HFF-Myc (cell line): Measurements from ENCODE around the gene CTSL.
A peak's percentile ranks its signal among the peaks of the same experiment; 100 is the strongest.

ENCODE experiments used
- DNase-seq: peaks from one replicate; pipeline ENCODE4 v3.0.0-alpha.2; 2011; ENCODE audit warnings: low read depth; ENCODE audit errors: extremely low read depth
- H3K4me3 ChIP-seq: replicated peaks from 2 replicates; pipeline ENCODE4 v1.5.1; 2011; ENCODE audit warnings: low read depth, mild to moderate bottlenecking, control low read depth, low read length
- TF ChIP-seq, protein P1 (sequence below): IDR thresholded peaks from 2 replicates; pipeline ENCODE4 v1.5.1; 2012; ENCODE audit warnings: mild to moderate bottlenecking, low read depth, low read length, control low read depth; ENCODE audit errors: missing control alignments

Gene CTSL

DNA sequence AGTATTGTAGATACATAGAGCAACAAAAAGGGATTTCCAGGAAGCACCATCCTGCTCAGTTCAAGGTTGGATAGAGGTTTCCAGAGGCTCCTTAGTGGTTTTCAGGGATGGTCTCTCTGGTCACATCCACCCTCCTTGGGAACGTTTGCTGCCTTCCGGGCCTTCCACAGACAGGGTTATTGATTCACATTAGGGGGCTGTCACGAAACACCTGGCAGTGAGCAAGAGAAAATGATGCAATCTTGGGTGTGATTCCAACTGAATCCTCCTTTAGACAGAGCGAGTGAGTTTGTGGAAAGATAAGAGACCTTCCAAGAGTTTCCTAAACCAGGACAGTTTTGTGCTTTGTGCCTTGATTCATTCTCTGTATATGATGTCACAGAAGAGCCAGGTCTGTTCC lies 43.8 kb upstream of the CTSL start:
- H3K4me3 ChIP-seq, result no peak overlapping the region
- no peak for DNase-seq
- TF ChIP-seq, protein P1, sequence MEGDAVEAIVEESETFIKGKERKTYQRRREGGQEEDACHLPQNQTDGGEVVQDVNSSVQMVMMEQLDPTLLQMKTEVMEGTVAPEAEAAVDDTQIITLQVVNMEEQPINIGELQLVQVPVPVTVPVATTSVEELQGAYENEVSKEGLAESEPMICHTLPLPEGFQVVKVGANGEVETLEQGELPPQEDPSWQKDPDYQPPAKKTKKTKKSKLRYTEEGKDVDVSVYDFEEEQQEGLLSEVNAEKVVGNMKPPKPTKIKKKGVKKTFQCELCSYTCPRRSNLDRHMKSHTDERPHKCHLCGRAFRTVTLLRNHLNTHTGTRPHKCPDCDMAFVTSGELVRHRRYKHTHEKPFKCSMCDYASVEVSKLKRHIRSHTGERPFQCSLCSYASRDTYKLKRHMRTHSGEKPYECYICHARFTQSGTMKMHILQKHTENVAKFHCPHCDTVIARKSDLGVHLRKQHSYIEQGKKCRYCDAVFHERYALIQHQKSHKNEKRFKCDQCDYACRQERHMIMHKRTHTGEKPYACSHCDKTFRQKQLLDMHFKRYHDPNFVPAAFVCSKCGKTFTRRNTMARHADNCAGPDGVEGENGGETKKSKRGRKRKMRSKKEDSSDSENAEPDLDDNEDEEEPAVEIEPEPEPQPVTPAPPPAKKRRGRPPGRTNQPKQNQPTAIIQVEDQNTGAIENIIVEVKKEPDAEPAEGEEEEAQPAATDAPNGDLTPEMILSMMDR, result no peak

DNA sequence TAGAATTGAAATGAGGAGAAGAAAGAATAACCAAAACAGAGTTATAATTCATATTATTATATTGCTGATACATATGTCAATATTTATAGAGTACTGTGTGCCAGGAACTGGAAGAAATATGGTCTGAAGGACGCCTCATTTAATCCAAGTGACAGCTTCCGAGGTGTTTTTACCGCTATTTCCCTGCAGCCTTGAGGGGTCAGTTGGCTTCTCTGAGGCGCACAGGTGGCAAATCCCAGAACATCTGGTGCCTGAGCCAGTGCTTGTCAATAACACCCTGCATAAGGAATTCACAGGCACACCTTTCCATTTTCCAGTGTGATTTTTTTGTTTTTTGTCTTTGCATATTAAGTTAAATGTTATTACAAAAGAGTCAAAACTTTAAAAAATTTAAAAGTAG lies 43.3 kb upstream of the CTSL start:
- TF ChIP-seq, protein P1, result no peak
- DNase-seq, result no peak
- no peak overlapping the region for H3K4me3 ChIP-seq

DNA sequence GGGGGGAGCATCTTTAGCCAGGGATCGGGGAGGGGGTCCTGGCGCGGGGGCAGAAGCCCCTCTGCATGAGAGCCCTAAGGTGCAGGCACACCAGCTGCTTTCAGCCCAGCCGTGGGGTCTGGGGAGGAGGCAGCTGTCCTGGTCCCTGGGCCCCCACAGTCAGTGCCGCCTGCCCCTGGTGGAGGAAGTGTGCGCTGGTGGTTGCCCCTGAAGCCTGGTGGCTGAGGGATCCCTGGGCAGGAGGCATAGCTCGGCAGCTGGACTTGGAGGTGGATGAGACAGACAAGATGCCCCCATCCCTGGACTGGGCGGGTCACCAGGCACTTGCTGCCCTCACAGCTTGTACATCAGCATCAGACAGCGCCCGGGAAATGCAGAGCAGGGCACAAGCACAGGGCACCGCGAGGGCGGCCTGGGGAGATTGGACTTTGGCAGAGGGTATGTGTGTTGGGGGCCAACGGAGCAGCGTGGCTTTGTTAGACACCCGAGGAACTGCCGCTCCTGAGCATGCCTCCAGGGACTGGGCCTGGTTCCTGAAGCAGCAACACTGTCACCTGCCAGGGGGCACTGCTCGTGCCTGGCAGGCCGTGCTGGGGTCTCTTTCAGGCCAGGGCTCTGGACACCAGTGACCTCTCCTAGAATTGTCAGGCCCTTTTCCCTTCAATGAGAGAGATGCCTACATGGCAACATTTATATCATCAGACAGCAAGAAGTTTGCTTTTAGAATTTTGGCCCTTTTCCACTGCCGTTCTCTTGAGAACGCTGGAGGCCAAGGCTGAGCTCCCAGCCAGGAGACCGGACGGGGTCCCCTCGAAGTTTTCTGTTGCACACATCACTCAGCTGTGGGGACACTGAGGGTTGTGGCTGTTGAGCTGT lies 41.9 kb upstream of the CTSL start:
- DNase-seq, result no peak
- H3K4me3 ChIP-seq, result no peak overlapping the region
- TF ChIP-seq, protein P1, result no peak

DNA sequence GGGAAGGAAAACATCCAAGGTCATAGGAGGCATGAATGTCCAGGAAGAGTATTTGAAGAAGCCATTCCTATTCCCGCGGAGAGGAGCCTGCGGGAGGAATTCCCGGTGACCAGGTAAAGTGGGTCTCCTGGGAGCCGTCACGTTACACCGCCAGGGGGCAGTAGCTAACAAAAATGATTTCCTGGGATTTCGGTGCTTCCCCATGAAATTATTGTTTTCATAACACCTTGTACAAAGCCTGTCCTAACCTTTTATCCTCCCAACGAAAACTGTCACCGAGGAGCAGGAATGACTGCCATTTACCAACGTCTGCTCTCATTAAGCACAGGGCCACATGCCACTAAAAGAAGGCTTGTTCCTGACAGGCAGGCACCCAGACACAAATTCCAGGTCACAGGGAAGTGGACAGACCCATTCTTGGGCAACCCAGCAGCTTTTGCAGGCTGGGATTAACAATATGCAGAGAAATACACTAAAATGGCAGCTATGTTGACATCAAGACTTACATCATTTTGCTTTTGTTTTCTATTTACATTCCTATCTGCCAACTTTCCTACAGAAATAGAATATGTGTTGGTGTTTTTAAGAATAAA lies 41.2 kb upstream of the CTSL start:
- TF ChIP-seq, protein P1, result peak; percentile 78
- no peak for DNase-seq
- H3K4me3 ChIP-seq, result no peak overlapping the region

DNA sequence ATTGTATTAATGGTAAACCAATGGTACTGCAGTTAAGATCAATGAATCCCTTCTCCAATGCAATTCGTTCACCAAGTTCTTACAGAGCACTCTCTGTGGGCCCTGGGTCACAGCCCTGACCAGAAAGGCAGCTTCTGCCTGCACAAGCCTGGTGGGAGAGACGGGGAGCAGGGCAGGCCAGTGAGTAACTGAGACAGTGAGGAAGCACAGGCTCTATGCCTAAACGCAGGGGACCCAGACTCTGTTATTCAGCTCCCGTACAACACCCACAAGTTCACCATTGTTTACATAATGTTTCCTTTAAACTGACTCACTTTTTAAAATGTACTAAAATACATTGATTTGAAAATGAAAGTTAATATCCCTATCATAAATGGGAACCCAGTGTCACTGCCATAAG lies 40.5 kb upstream of the CTSL start:
- no peak for DNase-seq
- H3K4me3 ChIP-seq, result no peak overlapping the region
- TF ChIP-seq, protein P1, result no peak

DNA sequence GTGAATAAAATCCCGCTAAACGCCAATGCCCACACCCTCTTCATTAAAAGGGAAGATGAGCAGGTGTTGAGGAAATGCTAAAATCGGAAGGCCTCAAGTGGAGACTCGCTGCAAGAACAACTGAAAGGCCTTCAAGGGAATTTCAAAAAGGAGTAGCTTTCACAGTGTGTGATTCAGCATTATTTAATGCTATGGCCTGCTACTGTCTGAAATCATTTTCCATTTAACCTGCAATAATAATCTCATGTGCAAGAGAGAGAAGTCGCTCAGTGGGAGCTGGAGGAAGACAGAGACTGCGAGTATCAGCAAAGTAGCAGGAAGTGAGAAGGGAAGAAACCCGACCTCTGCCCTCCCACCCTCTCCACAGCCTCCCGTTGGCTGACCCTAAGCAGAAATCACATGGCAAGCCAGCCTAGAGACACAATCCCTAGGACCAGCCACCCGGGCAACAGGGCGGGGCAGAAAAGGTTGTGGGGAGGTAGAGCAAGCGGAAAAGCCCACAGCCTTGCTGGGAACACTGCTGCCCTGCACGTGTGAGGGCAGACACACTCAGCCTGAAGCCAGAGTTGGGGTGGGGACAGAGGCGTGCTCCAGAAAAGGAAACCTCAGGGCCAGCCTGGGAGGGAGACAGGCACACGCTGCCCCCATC lies 39.9 kb upstream of the CTSL start:
- no peak for DNase-seq
- H3K4me3 ChIP-seq, result no peak overlapping the region
- TF ChIP-seq, protein P1, result no peak
